ENCODE measurements around the gene NAIF1. TPM values are rescaled to one million over a fixed set of nuclear protein-coding genes. Genes with fewer than 3 reads are reported as not detected.

Gene NAIF1
- total RNA-seq, 4 donors from 2014 or later: 3.6 to 9.5 (median 8.9) TPM

GRCh38 chr9:128027705-128028104, 39.4 kb downstream of the NAIF1 start:
- TF ChIP-seq CTCF (IDR thresholded peaks at IDR 0.05; ENCODE audit: low read depth): no peak

DNA sequence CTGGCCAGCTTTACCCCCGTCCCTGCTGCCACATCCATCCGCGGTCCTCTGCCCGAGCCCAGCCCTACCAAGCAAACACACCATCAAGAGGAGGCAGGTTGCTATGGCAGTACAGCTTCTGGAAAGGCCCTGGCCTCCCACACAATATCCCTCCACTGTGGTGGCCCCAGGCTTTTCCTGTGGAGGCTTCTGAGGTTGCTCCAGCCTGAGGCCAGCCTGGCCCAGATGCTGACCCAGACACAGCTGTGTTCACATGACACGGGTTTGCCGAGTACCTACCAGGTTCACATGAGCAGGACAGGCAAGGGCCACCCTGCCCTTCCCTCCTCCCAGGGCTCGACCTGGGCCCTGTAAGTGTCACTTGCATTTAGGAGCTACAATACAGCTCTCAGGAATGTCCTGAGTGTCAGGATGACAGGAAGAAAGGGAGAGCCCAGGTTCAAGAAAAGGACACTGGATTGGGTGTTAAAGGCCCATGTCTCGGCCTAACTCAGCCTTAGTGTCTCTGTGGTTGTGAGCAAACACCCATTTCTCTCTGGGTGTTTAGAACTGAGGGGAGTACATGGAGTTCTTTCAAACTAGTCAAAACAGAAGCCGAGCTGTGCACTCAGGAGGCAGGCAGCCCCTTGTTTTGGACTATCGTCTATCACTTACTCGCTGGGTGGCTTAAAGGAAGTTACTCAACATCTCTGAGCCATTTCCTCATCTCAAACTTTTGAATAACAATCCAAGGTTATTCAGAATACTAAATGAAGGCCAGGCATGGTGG, 40.2 kb downstream of the NAIF1 start:
- no peak for TF ChIP-seq CTCF (IDR thresholded peaks at IDR 0.05; ENCODE audit: low read depth)

- no peak for TF ChIP-seq CTCF (IDR thresholded peaks at IDR 0.05; ENCODE audit: low read depth)
These were observed 40.8 kb downstream of the NAIF1 start for GRCh38 chr9:128026255-128026772.

- TF ChIP-seq CTCF (IDR thresholded peaks at IDR 0.05; ENCODE audit: low read depth): no peak
These were observed 41.4 kb downstream of the NAIF1 start for GRCh38 chr9:128025736-128026135.

DNA sequence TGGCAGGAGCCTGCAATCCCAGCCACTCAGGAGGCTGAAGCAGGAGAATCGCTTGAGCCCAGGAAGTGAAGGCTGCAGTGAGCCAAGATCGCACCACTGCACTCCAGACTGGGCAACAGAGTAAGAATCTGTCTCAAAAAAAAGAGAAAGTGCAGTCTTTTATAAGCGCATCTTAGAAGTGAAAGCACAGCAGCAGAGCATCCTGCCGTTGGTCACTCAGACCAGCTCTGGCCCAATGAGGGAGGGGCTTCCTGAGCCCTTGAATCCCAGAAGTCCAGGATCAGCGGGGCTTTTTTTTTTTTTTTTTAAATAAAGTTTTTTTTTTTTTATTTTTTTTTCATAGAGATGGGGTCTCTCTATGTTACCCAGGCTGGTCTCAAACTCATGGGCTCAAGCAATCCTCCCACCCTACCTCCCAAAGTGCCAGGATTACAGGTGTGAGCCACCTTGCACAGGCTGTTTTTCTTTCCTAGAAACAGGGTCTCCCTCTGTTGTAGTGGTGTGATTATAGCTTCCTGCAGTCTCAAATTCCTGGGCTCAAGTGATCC, 42.3 kb downstream of the NAIF1 start:
- no peak for TF ChIP-seq CTCF (IDR thresholded peaks at IDR 0.05; ENCODE audit: low read depth)

DNA sequence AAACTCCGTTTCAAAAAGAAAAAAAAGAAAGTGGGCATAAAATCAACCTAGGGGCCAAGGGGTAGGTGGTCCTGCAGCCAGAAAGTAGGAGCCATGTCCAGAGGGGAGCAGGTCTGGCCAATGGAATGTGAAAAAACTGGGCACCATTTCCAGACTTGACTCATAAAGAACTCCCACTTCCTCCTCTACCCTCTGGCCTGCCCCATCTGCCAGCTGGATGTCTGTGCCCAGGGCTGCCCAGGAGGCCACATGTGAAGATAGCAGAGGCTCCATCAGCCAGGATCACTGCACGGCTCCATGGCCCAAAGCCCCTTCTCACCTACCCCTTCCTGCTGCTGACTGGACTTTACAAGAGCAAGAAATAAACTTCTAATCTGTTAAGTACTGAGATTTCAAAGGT, 44.2 kb downstream of the NAIF1 start:
- no peak for TF ChIP-seq CTCF (IDR thresholded peaks at IDR 0.05; ENCODE audit: low read depth)

GRCh38 chr9:128021098-128021497, 46.0 kb downstream of the NAIF1 start:
- no peak for TF ChIP-seq CTCF (IDR thresholded peaks at IDR 0.05; ENCODE audit: low read depth)
